MM.1S (cell line): ENCODE data around the gene GOLGA6A.

Source experiments
- DNase-seq: peaks from one replicate; pipeline ENCODE4 v3.0.0-alpha.2; 2015
- H2AFZ ChIP-seq: fragments of 300-600 bp; sonication (generic); 2 replicates; pipeline ENCODE4 v1.6.0; 2016; ENCODE audit warnings: antibody characterized with exemption, low read length
- H3F3A ChIP-seq: fragments of 300-600 bp; sonication (generic); 2 replicates; pipeline ENCODE4 v1.6.1; 2016; ENCODE audit warnings: mild to moderate bottlenecking, antibody characterized with exemption, low read length, moderate library complexity, mixed read lengths; ENCODE audit not compliant: insufficient read depth
- H3K27ac ChIP-seq: fragments of 300-600 bp; sonication (generic); 2 replicates; pipeline ENCODE4 v1.5.1; 2016; ENCODE audit warnings: mild to moderate bottlenecking, low read length
- H3K27me3 ChIP-seq: fragments of 300-600 bp; sonication (generic); replicated peaks from 2 replicates; pipeline ENCODE4 v1.6.0; 2016; ENCODE audit warnings: low read length; ENCODE audit not compliant: insufficient read depth
- H3K36me3 ChIP-seq: fragments of 300-600 bp; sonication (generic); replicated peaks from 2 replicates; pipeline ENCODE4 v1.6.1; 2016; ENCODE audit warnings: mild to moderate bottlenecking, low read length, mixed read lengths; ENCODE audit not compliant: insufficient read depth
- H3K4me1 ChIP-seq: fragments of 300-600 bp; sonication (generic); 2 replicates; pipeline ENCODE4 v1.6.1; 2016; ENCODE audit warnings: low read length, mixed read lengths
- H3K4me2 ChIP-seq: fragments of 300-600 bp; sonication (generic); 2 replicates; pipeline ENCODE4 v1.6.0; 2016; ENCODE audit warnings: low read depth, low read length
- H3K4me3 ChIP-seq: fragments of 300-600 bp; sonication (generic); 2 replicates; pipeline ENCODE4 v1.5.1; 2016; ENCODE audit warnings: low read length, mixed read lengths
- H3K79me2 ChIP-seq: fragments of 300-600 bp; sonication (generic); 2 replicates; pipeline ENCODE4 v1.6.1; 2016; ENCODE audit warnings: mixed run types, low read length, mixed read lengths
- H3K9ac ChIP-seq: fragments of 300-600 bp; sonication (generic); 2 replicates; pipeline ENCODE4 v1.6.1; 2016; ENCODE audit warnings: low read length, mixed read lengths
- H3K9me2 ChIP-seq: fragments of 300-600 bp; sonication (generic); replicated peaks from 2 replicates; pipeline ENCODE4 v1.6.1; 2016; ENCODE audit warnings: mild to moderate bottlenecking, low read length, mixed read lengths; ENCODE audit not compliant: insufficient read depth
- H3K9me3 ChIP-seq: fragments of 300-600 bp; sonication (generic); replicated peaks from 2 replicates; pipeline ENCODE4 v1.6.1; 2016; ENCODE audit warnings: mild to moderate bottlenecking, low read length, mixed read lengths; ENCODE audit not compliant: insufficient read depth
- H4K20me1 ChIP-seq: fragments of 300-600 bp; sonication (generic); 2 replicates; pipeline ENCODE4 v1.6.1; 2016; ENCODE audit warnings: mild to moderate bottlenecking, low read length, moderate library complexity, mixed read lengths; ENCODE audit not compliant: insufficient read depth
- CTCF ChIP-seq: fragments of 300-600 bp; sonication (generic); IDR thresholded peaks from 2 replicates; pipeline ENCODE4 v1.5.1; 2016; ENCODE audit warnings: antibody characterized with exemption, low read length, mixed read lengths
- EZH2 ChIP-seq: fragments of 300-600 bp; sonication (generic); optimal IDR thresholded peaks from 2 replicates; pipeline ENCODE3; 2017; ENCODE audit warnings: low read depth, mild to moderate bottlenecking, antibody characterized with exemption, low read length, mixed read lengths
- EZH2phosphoT487 ChIP-seq: fragments of 300-600 bp; sonication (generic); IDR thresholded peaks from 2 replicates; pipeline ENCODE4 v1.6.1; 2018; ENCODE audit warnings: antibody characterized with exemption, low read length

Gene GOLGA6A

GRCh38 chr15:74127954-74128784 lies 45.8 kb upstream of the GOLGA6A start:
- H3K36me3 ChIP-seq: no peaks in the 10 kb centered on the region
- TF ChIP-seq EZH2phosphoT487: no peak
- TF ChIP-seq CTCF: no peak
- TF ChIP-seq EZH2: no peak
- no peaks in the 10 kb centered on the region for H3F3A ChIP-seq
- no peaks in the 10 kb centered on the region for H3K9me3 ChIP-seq
- H3K27me3 ChIP-seq: peaks cover 84% of the 10 kb centered on the region
- H2AFZ ChIP-seq: no peak overlapping the region
- no peak overlapping the region for H3K27ac ChIP-seq
- no peaks in the 10 kb centered on the region for H3K79me2 ChIP-seq
- no peak for DNase-seq
- no peak overlapping the region for H3K9ac ChIP-seq
- H3K4me3 ChIP-seq: 0 out of 2 replicates have a peak overlapping the region, but pooled peaks have one; percentile 20
- no peaks in the 10 kb centered on the region for H4K20me1 ChIP-seq
- H3K9me2 ChIP-seq: no peaks in the 10 kb centered on the region
- peak overlapping the region; percentile 55 for H3K4me2 ChIP-seq
- no peaks in the 10 kb centered on the region for H3K4me1 ChIP-seq

- peak; percentile 77 for DNase-seq
- peaks cover 7% of the 10 kb centered on the region; the same call in 1 of the 2 replicates for H3K4me1 ChIP-seq
- H3K79me2 ChIP-seq: no peaks in the 10 kb centered on the region
- H2AFZ ChIP-seq: no peak overlapping the region
- peak overlapping the region; percentile 55 for H3K4me2 ChIP-seq
- H3K9ac ChIP-seq: no peak overlapping the region
- H3K4me3 ChIP-seq: 0 out of 2 replicates have a peak overlapping the region, but pooled peaks have one; percentile 20
- H3K27me3 ChIP-seq: peaks cover 82% of the 10 kb centered on the region
- H3K9me3 ChIP-seq: no peaks in the 10 kb centered on the region
- H3K9me2 ChIP-seq: no peaks in the 10 kb centered on the region
- H3F3A ChIP-seq: no peaks in the 10 kb centered on the region
- H4K20me1 ChIP-seq: no peaks in the 10 kb centered on the region
- no peak for TF ChIP-seq EZH2
- TF ChIP-seq CTCF: peak; percentile 85
- H3K36me3 ChIP-seq: no peaks in the 10 kb centered on the region
- H3K27ac ChIP-seq: no peak overlapping the region
These were observed 45.1 kb upstream of the GOLGA6A start for GRCh38 chr15:74127255-74127953.

GRCh38 chr15:74124759-74125158 lies 42.4 kb upstream of the GOLGA6A start:
- TF ChIP-seq EZH2: no peak
- TF ChIP-seq EZH2phosphoT487: no peak
- no peak for TF ChIP-seq CTCF
- H3K36me3 ChIP-seq: no peaks in the 10 kb centered on the region
- H3K27me3 ChIP-seq: peaks cover 58% of the 10 kb centered on the region
- no peak overlapping the region for H2AFZ ChIP-seq
- H3K9ac ChIP-seq: no peak overlapping the region
- no peaks in the 10 kb centered on the region for H3K79me2 ChIP-seq
- no peak overlapping the region for H3K4me3 ChIP-seq
- H3K4me1 ChIP-seq: peaks cover 9% of the 10 kb centered on the region; the same call in 1 of the 2 replicates
- no peak for DNase-seq
- H4K20me1 ChIP-seq: no peaks in the 10 kb centered on the region
- no peak overlapping the region for H3K27ac ChIP-seq
- H3K9me3 ChIP-seq: no peaks in the 10 kb centered on the region
- no peaks in the 10 kb centered on the region for H3F3A ChIP-seq
- no peaks in the 10 kb centered on the region for H3K9me2 ChIP-seq
- H3K4me2 ChIP-seq: no peak overlapping the region
